ENCODE measurements around the gene EYS.

Gene EYS

GRCh38 chr6:65221153-65221552, 485.9 kb downstream of the EYS start:
- DNase-seq (ENCODE audit: low read depth in 2 of 2), result no peak

GRCh38 chr6:65202738-65203137, 504.3 kb downstream of the EYS start:
- no peak for DNase-seq (ENCODE audit: low read depth in 2 of 2)

- DNase-seq (ENCODE audit: low read depth in 2 of 2), result no peak
Measured at GRCh38 chr6:65199683-65200082, 507.3 kb downstream of the EYS start.

GRCh38 chr6:65199121-65199520, 507.9 kb downstream of the EYS start:
- no peak for DNase-seq (ENCODE audit: low read depth in 2 of 2)

GRCh38 chr6:65191471-65191870, 515.6 kb downstream of the EYS start:
- DNase-seq (ENCODE audit: low read depth in 2 of 2), result no peak

GRCh38 chr6:65189236-65189881, 517.7 kb downstream of the EYS start:
- DNase-seq (ENCODE audit: low read depth in 2 of 2), result no peak

GRCh38 chr6:65186826-65187225, 520.2 kb downstream of the EYS start:
- no peak for DNase-seq (ENCODE audit: low read depth in 2 of 2)

- DNase-seq (ENCODE audit: low read depth in 2 of 2), result no peak
Measured at GRCh38 chr6:65182681-65183080, 524.3 kb downstream of the EYS start.

- DNase-seq (ENCODE audit: low read depth in 2 of 2), result no peak
Measured at GRCh38 chr6:65170273-65170672, 536.8 kb downstream of the EYS start.

- DNase-seq (ENCODE audit: low read depth in 2 of 2), result no peak
Measured at GRCh38 chr6:65161661-65162060, 545.4 kb downstream of the EYS start.

- DNase-seq (ENCODE audit: low read depth in 2 of 2), result no peak
Measured at GRCh38 chr6:65157025-65157424, 550.0 kb downstream of the EYS start.

GRCh38 chr6:65155083-65155482, 551.9 kb downstream of the EYS start:
- DNase-seq (ENCODE audit: low read depth in 2 of 2), result no peak

GRCh38 chr6:65149841-65150240, 557.2 kb downstream of the EYS start:
- DNase-seq (ENCODE audit: low read depth in 2 of 2), result no peak

- no peak for DNase-seq (ENCODE audit: low read depth in 2 of 2)
Measured at GRCh38 chr6:65148839-65149238, 558.2 kb downstream of the EYS start.

GRCh38 chr6:65135567-65135966, 571.5 kb downstream of the EYS start:
- no peak for DNase-seq (ENCODE audit: low read depth in 2 of 2)

- no peak for DNase-seq (ENCODE audit: low read depth in 2 of 2)
Measured at GRCh38 chr6:65126667-65127066, 580.4 kb downstream of the EYS start.

- DNase-seq (ENCODE audit: low read depth in 2 of 2), result no peak
Measured at GRCh38 chr6:65123521-65123920, 583.5 kb downstream of the EYS start.

GRCh38 chr6:65117817-65118409, 589.1 kb downstream of the EYS start:
- no peak for DNase-seq (ENCODE audit: low read depth in 2 of 2)

- DNase-seq (ENCODE audit: low read depth in 2 of 2), result no peak
Measured at GRCh38 chr6:65116326-65116725, 590.7 kb downstream of the EYS start.

GRCh38 chr6:65113581-65113980, 593.4 kb downstream of the EYS start:
- DNase-seq (ENCODE audit: low read depth in 2 of 2), result no peak

- no peak for DNase-seq (ENCODE audit: low read depth in 2 of 2)
Measured at GRCh38 chr6:65112435-65112834, 594.6 kb downstream of the EYS start.

GRCh38 chr6:65110031-65110430, 597.0 kb downstream of the EYS start:
- no peak for DNase-seq (ENCODE audit: low read depth in 2 of 2)

GRCh38 chr6:65098349-65098748, 608.7 kb downstream of the EYS start:
- no peak for DNase-seq (ENCODE audit: low read depth in 2 of 2)

- DNase-seq (ENCODE audit: low read depth in 2 of 2), result no peak
Measured at GRCh38 chr6:65091561-65091960, 615.5 kb downstream of the EYS start.

Measured in fibroblast of skin of left biceps (primary cell).